Mesendoderm (in vitro differentiated cells): Measurements from ENCODE around the gene MFRP.

Experiments
- DNase-seq: peaks from one replicate; pipeline ENCODE4 v3.0.0; 2013
- H2AK5ac ChIP-seq: 2 replicates; pipeline ENCODE4 v1.6.1; 2013; ENCODE audit warnings: low read length, inconsistent platforms
- H2BK120ac ChIP-seq: 2 replicates; pipeline ENCODE4 v1.6.1; 2013; ENCODE audit warnings: low read depth, mild to moderate bottlenecking, low read length, moderate library complexity, mixed read lengths
- H2BK15ac ChIP-seq: replicated peaks from 2 replicates; pipeline ENCODE4 v1.6.1; 2013; ENCODE audit warnings: low read depth, mild to moderate bottlenecking, moderate library complexity
- H2BK5ac ChIP-seq: 2 replicates; pipeline ENCODE4 v1.6.1; 2013; ENCODE audit warnings: low read length, inconsistent platforms
- H3K18ac ChIP-seq: 2 replicates; pipeline ENCODE4 v1.6.1; 2013; ENCODE audit warnings: mild to moderate bottlenecking, low read length, mixed read lengths
- H3K23ac ChIP-seq: one replicate; pipeline ENCODE4 v1.6.1; 2013; ENCODE audit warnings: low read length
- H3K27ac ChIP-seq: 2 replicates; pipeline ENCODE4 v1.5.1; 2013; ENCODE audit warnings: low read depth, mild to moderate bottlenecking, inconsistent platforms, low read length, moderate library complexity
- H3K27me3 ChIP-seq: 2 replicates; pipeline ENCODE4 v1.6.1; 2013; ENCODE audit warnings: low read length, control low read depth, mild to moderate bottlenecking, inconsistent platforms; ENCODE audit not compliant: insufficient read depth, poor library complexity
- H3K36me3 ChIP-seq: 2 replicates; pipeline ENCODE4 v1.6.1; 2013; ENCODE audit warnings: low read length, inconsistent platforms; ENCODE audit not compliant: control insufficient read depth, insufficient read depth
- H3K4ac ChIP-seq: one replicate; pipeline ENCODE4 v1.6.1; 2013; ENCODE audit warnings: low read depth, mild to moderate bottlenecking, low read length, moderate library complexity
- H3K4me1 ChIP-seq: 2 replicates; pipeline ENCODE4 v1.6.1; 2013; ENCODE audit warnings: low read depth, low read length, inconsistent platforms; ENCODE audit not compliant: control insufficient read depth
- H3K4me2 ChIP-seq: 2 replicates; pipeline ENCODE4 v1.6.1; 2013; ENCODE audit warnings: low read length
- H3K4me3 ChIP-seq: 2 replicates; pipeline ENCODE4 v1.5.1; 2013; ENCODE audit warnings: mild to moderate bottlenecking, low read length
- H3K56ac ChIP-seq: one replicate; pipeline ENCODE4 v1.6.1; 2013; ENCODE audit warnings: low read length
- H3K79me1 ChIP-seq: 2 replicates; pipeline ENCODE4 v1.6.1; 2013; ENCODE audit warnings: low read length, inconsistent platforms
- H3K79me2 ChIP-seq: 2 replicates; pipeline ENCODE4 v1.6.1; 2013; ENCODE audit warnings: mild to moderate bottlenecking, low read length; ENCODE audit not compliant: control insufficient read depth, insufficient read depth
- H3K9ac ChIP-seq: 2 replicates; pipeline ENCODE4 v1.6.1; 2013; ENCODE audit warnings: low read length, inconsistent platforms
- H4K5ac ChIP-seq: one replicate; pipeline ENCODE4 v1.6.1; 2013; ENCODE audit warnings: low read length
- H4K8ac ChIP-seq: one replicate; pipeline ENCODE4 v1.6.1; 2013; ENCODE audit warnings: low read depth, mild to moderate bottlenecking, control low read depth, low read length, moderate library complexity
- WGBS: extraction: QIAGEN DNeasy Blood & Tissue Kit; methylation state at CpG from one replicate; pipeline ENCODE4 v1.1.7; 2013; ENCODE audit warnings: low lambda C conversion rate, missing lambda C conversion rate; ENCODE audit not compliant: insufficient coverage; ENCODE audit errors: extremely low coverage; 5-methylcytosine and 5-hydroxymethylcytosine counted together

MFRP gene

GRCh38 chr11:119340335-119341221, 5.9 kb downstream of the MFRP start, which contains the start of gene C1QTNF5:
Gene C1QTNF5 (minus strand): TSS chr11:119340883. CDS start chr11:119340397, 486 bp downstream.
- peaks cover 6% of the 10 kb centered on the region for H3K79me1 ChIP-seq
- H3K4me2 ChIP-seq = peak within 1 kb of the TSS; percentile 89
- no CpG with 5 or more reads among the region's 53 CpGs for WGBS
- H3K36me3 ChIP-seq = no peaks in the 10 kb centered on the region
- H4K8ac ChIP-seq = no peak within 1 kb of the TSS
- peaks cover 5% of the 10 kb centered on the region for H3K4me1 ChIP-seq
- peak within 1 kb of the TSS; percentile 68 for H3K9ac ChIP-seq
- peak within 1 kb of the TSS; percentile 87 for H3K56ac ChIP-seq
- H3K27me3 ChIP-seq = peaks cover 11% of the 10 kb centered on the region
- peak within 1 kb of the TSS; percentile 45 for H3K23ac ChIP-seq
- H3K4me3 ChIP-seq = peak within 1 kb of the TSS; percentile 12
- no peak within 1 kb of the TSS for H2AK5ac ChIP-seq
- no peak within 1 kb of the TSS for H4K5ac ChIP-seq
- H3K79me2 ChIP-seq = peaks cover 10% of the 10 kb centered on the region
- no peak within 1 kb of the TSS for H3K27ac ChIP-seq
- no peak within 1 kb of the TSS for H3K4ac ChIP-seq
- no peak within 1 kb of the TSS for H2BK120ac ChIP-seq
- no peak within 1 kb of the TSS for H2BK15ac ChIP-seq
- H2BK5ac ChIP-seq = no peak within 1 kb of the TSS
- peak; percentile 48 for DNase-seq
- H3K18ac ChIP-seq = peak within 1 kb of the TSS; percentile 19

GRCh38 chr11:119339589-119340334, 6.7 kb downstream of the MFRP start:
- Histone ChIP-seq H3K36me3 (no peaks in the 10 kb centered on the region), H3K18ac (peak overlapping the region; percentile 19), H3K27ac (no peak overlapping the region), H2BK5ac (no peak overlapping the region), H3K9ac (peak overlapping the region; percentile 68), H2BK15ac (no peak overlapping the region), H3K4me2 (peak overlapping the region; percentile 89), H3K4me1 (peaks cover 12% of the 10 kb centered on the region), H3K4me3 (peak overlapping the region; percentile 12), H2BK120ac (no peak overlapping the region), H4K8ac (no peak overlapping the region), H2AK5ac (no peak overlapping the region), H3K4ac (no peak overlapping the region), H3K27me3 (peaks cover 11% of the 10 kb centered on the region), H3K23ac (no peak overlapping the region), H3K79me1 (peaks cover 14% of the 10 kb centered on the region), H3K79me2 (peaks cover 18% of the 10 kb centered on the region), H3K56ac (peak overlapping the region; percentile 87), H4K5ac (no peak overlapping the region)
- peak; percentile 61 for DNase-seq
- WGBS = no CpG with 5 or more reads among the region's 86 CpGs

- peaks cover 11% of the 10 kb centered on the region for H3K27me3 ChIP-seq
- H4K8ac ChIP-seq = no peak overlapping the region
- no peak overlapping the region for H2BK5ac ChIP-seq
- H3K4me1 ChIP-seq = peaks cover 12% of the 10 kb centered on the region
- H3K4me2 ChIP-seq = no peak overlapping the region
- no peak overlapping the region for H2BK120ac ChIP-seq
- no peak overlapping the region for H3K18ac ChIP-seq
- no CpG with 5 or more reads among the region's 11 CpGs for WGBS
- H3K56ac ChIP-seq = peak overlapping the region; percentile 71
- H3K79me2 ChIP-seq = peaks cover 20% of the 10 kb centered on the region
- H2AK5ac ChIP-seq = no peak overlapping the region
- peak overlapping the region; percentile 29 for H3K9ac ChIP-seq
- H4K5ac ChIP-seq = no peak overlapping the region
- DNase-seq = no peak
- H3K36me3 ChIP-seq = no peaks in the 10 kb centered on the region
- no peak overlapping the region for H2BK15ac ChIP-seq
- no peak overlapping the region for H3K4ac ChIP-seq
- H3K4me3 ChIP-seq = no peak overlapping the region
- H3K23ac ChIP-seq = peak overlapping the region; percentile 80
- no peak overlapping the region for H3K27ac ChIP-seq
- peaks cover 16% of the 10 kb centered on the region for H3K79me1 ChIP-seq
These were observed 7.4 kb downstream of the MFRP start for GRCh38 chr11:119338965-119339588.

GRCh38 chr11:119338318-119338890, 8.1 kb downstream of the MFRP start:
- no peak overlapping the region for H2BK120ac ChIP-seq
- no peak overlapping the region for H3K4me3 ChIP-seq
- no peaks in the 10 kb centered on the region for H3K36me3 ChIP-seq
- H3K56ac ChIP-seq = peak overlapping the region; percentile 82
- H2BK5ac ChIP-seq = no peak overlapping the region
- no peak overlapping the region for H4K8ac ChIP-seq
- H2BK15ac ChIP-seq = no peak overlapping the region
- peaks cover 16% of the 10 kb centered on the region for H3K79me1 ChIP-seq
- H3K4me2 ChIP-seq = peak overlapping the region; percentile 48
- H3K23ac ChIP-seq = no peak overlapping the region
- DNase-seq = peak; percentile 92
- H3K79me2 ChIP-seq = peaks cover 20% of the 10 kb centered on the region
- peaks cover 14% of the 10 kb centered on the region for H3K4me1 ChIP-seq
- WGBS = no CpG with 5 or more reads among the region's 17 CpGs
- no peak overlapping the region for H2AK5ac ChIP-seq
- no peak overlapping the region for H3K27ac ChIP-seq
- H3K27me3 ChIP-seq = peaks cover 11% of the 10 kb centered on the region
- peak overlapping the region; percentile 35 for H3K9ac ChIP-seq
- no peak overlapping the region for H4K5ac ChIP-seq
- H3K18ac ChIP-seq = peak overlapping the region; percentile 4
- H3K4ac ChIP-seq = no peak overlapping the region

GRCh38 chr11:119337581-119338317, 8.8 kb downstream of the MFRP start:
- Histone ChIP-seq H3K23ac (no peak overlapping the region), H4K5ac (no peak overlapping the region), H4K8ac (no peak overlapping the region), H3K18ac (peak overlapping the region; percentile 4), H3K36me3 (no peaks in the 10 kb centered on the region), H3K4me3 (no peak overlapping the region), H3K27me3 (peaks cover 11% of the 10 kb centered on the region), H3K79me2 (peaks cover 20% of the 10 kb centered on the region), H2BK120ac (no peak overlapping the region), H3K56ac (peak overlapping the region; percentile 82), H3K4me2 (peak overlapping the region; percentile 34), H3K4me1 (peaks cover 14% of the 10 kb centered on the region), H2BK15ac (no peak overlapping the region), H3K9ac (peak overlapping the region; percentile 67), H3K79me1 (peaks cover 16% of the 10 kb centered on the region), H3K4ac (no peak overlapping the region), H2BK5ac (peak overlapping the region; percentile 62), H2AK5ac (no peak overlapping the region), H3K27ac (peak overlapping the region; percentile 62)
- no CpG with 5 or more reads among the region's 9 CpGs for WGBS
- peak; percentile 90 for DNase-seq
